GM12878 (cell line): ENCODE measurements around the gene KIAA0825. TPM values are rescaled to one million over a fixed set of nuclear protein-coding genes. Genes with fewer than 3 reads are reported as not detected.

Experiments
- ATAC-seq: fragments of 200-7000 bp; cut with Tn5 transposase; 3 replicates; pipeline ENCODE4 v1.9.1; 2020; ENCODE audit warnings: mild to moderate bottlenecking, moderate library complexity
- BruUV-seq: library from RNA; stranded (reverse); fragments of 400-500 nt; replicated peaks from 2 replicates; lab custom pipeline; 2021; lab: Mats Ljungman, UMichigan
- CTCF ChIA-PET: fragments of 300-600 bp; sonication (Branson Sonifier 250); formaldehyde crosslinking; extraction: SDS; loops from one replicate; lab custom pipeline; 2021; ENCODE audit warnings: inconsistent platforms; lab: Yijun Ruan, JAX
- POLR2A ChIA-PET: fragments of 350-600 bp; formaldehyde crosslinking; extraction: SDS; loops from one replicate; lab custom pipeline; 2021; ENCODE audit warnings: inconsistent platforms; lab: Charles Lee
- RAD21 ChIA-PET: fragments of 300-600 bp; sonication (Branson Sonifier 250); formaldehyde crosslinking; loops from one replicate; lab custom pipeline; 2023; ENCODE audit warnings: antibody characterized with exemption; ENCODE audit not compliant: unreplicated experiment; lab: Charles Lee
- SMC1A ChIA-PET: fragments of 300-600 bp; sonication (Branson Sonifier 250); formaldehyde crosslinking; loops from one replicate; lab custom pipeline; 2023; ENCODE audit not compliant: unreplicated experiment, uncharacterized antibody; lab: Charles Lee
- DNase-seq: peaks from one replicate; pipeline ENCODE4 v3.0.0-alpha.2; 2011; ENCODE audit warnings: low read depth, low spot score
- FAIRE-seq: peaks from 3 replicates; lab custom pipeline; 2011; peaks lifted over from hg19 to GRCh38; lab: Jason Lieb, UNC
- H2AFZ ChIP-seq: 2 replicates; pipeline ENCODE4 v1.6.0; 2011; ENCODE audit warnings: low read depth, low read length, control low read depth; ENCODE audit not compliant: control insufficient read depth
- H3K27ac ChIP-seq: 2 replicates; pipeline ENCODE4 v1.5.1; 2011; ENCODE audit warnings: control low read depth; ENCODE audit not compliant: control insufficient read depth, insufficient read depth
- H3K27me3 ChIP-seq, 2 experiments: replicated peaks in 1 of 2; 2 replicates each; pipeline versions ENCODE4 v1.6.0 to v1.6.1; 2011; ENCODE audit warnings: low read length in 1 of 2; ENCODE audit not compliant: control insufficient read depth in 2 of 2, insufficient read depth in 2 of 2
- H3K36me3 ChIP-seq, 2 experiments: 2 replicates each; pipeline ENCODE4 v1.5.1; 2011; ENCODE audit warnings: low read length in 1 of 2; ENCODE audit not compliant: control insufficient read depth in 2 of 2, insufficient read depth in 2 of 2
- H3K4me1 ChIP-seq: 2 replicates; pipeline ENCODE4 v1.6.1; 2011; ENCODE audit warnings: mild to moderate bottlenecking, low read length, moderate library complexity, mixed read lengths; ENCODE audit not compliant: control insufficient read depth, insufficient read depth
- H3K4me2 ChIP-seq: 2 replicates; pipeline ENCODE4 v1.6.0; 2011; ENCODE audit warnings: control low read depth; ENCODE audit not compliant: control insufficient read depth, insufficient read depth
- H3K4me3 ChIP-seq: fragments of 200-600 bp; sonication (generic); 2 replicates; pipeline ENCODE4 v1.5.1; 2016
- H3K79me2 ChIP-seq: 2 replicates; pipeline ENCODE4 v1.6.0; 2011; ENCODE audit warnings: low read length; ENCODE audit not compliant: control insufficient read depth, insufficient read depth
- H3K9ac ChIP-seq: 2 replicates; pipeline ENCODE4 v1.8.0; 2011; ENCODE audit warnings: low read length, control low read depth, mixed read lengths; ENCODE audit not compliant: control insufficient read depth, insufficient read depth
- H3K9me3 ChIP-seq: replicated peaks from 3 replicates; pipeline ENCODE4 v1.5.1; 2011; ENCODE audit warnings: mild to moderate bottlenecking, low read length; ENCODE audit not compliant: control insufficient read depth, insufficient read depth
- H4K20me1 ChIP-seq: 2 replicates; pipeline ENCODE4 v1.6.0; 2011; ENCODE audit not compliant: control insufficient read depth, insufficient read depth
- E4F1 ChIP-seq: fragments of 450-650 bp; IDR thresholded peaks from 2 replicates; pipeline ENCODE4 v1.6.1; 2018; ENCODE audit warnings: borderline replicate concordance, mild to moderate bottlenecking; ENCODE audit not compliant: partially characterized antibody
- POLR2A ChIP-seq: IDR thresholded peaks from 2 replicates; pipeline ENCODE4 v1.6.1; 2011; ENCODE audit warnings: low read depth, mild to moderate bottlenecking, low read length
- SREBF2 ChIP-seq: IDR thresholded peaks from 2 replicates; pipeline ENCODE4 v1.6.1; 2012; ENCODE audit warnings: mild to moderate bottlenecking, low read length
- WGBS: methylation state at CpG from one replicate; pipeline ENCODE4 v1.1.6; 2016; ENCODE audit warnings: low lambda C conversion rate; ENCODE audit not compliant: insufficient replicate concordance, insufficient coverage; ENCODE audit errors: missing lambda C conversion rate; 5-methylcytosine and 5-hydroxymethylcytosine counted together
- in situ Hi-C: fragments of 300-500 bp; cut with MboI; formaldehyde crosslinking; loops from 9 replicates; pipeline ENCODE4 v1.14.3; 2018; ENCODE audit warnings: mixed read lengths
- intact Hi-C: fragments of 100-400 bp; cut with micrococcal nuclease; formaldehyde crosslinking; loops from one replicate; pipeline ENCODE4 v1.14.2; 2022; ENCODE audit not compliant: unreplicated experiment
- polyA plus RNA-seq, 11 experiments: library from polyadenylated mRNA; depleted of rRNA in 4 of 11; unstranded in 6 of 11; stranded (reverse) in 5 of 11; fragments of >200 nt; fragmentation: Nextera tagmentation in 4 of 11; fragmentation: Illumina TruSeq in 1 of 11; extraction: Ambion mirVana in 4 of 11; extraction: Trizol in 1 of 11; gene quantifications; 1 replicate in 1 of 11; 2 replicates in 10 of 11; pipeline versions ENCODE4 v1.2.1 to v1.2.3, GENCODE V29; 2011 to 2016; ENCODE audit warnings: inconsistent platforms in 2 of 11, missing spikeins in 2 of 11, low read depth in 1 of 11
- total RNA-seq, 4 experiments: library from RNA; depleted of rRNA in 3 of 4; stranded (reverse); fragments of >200 nt in 3 of 4; fragmentation: Illumina TruSeq in 1 of 4; extraction: Trizol in 1 of 4; gene quantifications; 2 replicates each; pipeline versions ENCODE4 v1.2.1 to v1.2.3, GENCODE V29; 2013 to 2021

KIAA0825 gene
- total and polyA plus RNA-seq, 10 of the 15 experiments (the other 5 are each of a cell fraction or from before 2014, with no cell fraction given) = 0.55 to 1.9 (median 1.5) TPM

DNA sequence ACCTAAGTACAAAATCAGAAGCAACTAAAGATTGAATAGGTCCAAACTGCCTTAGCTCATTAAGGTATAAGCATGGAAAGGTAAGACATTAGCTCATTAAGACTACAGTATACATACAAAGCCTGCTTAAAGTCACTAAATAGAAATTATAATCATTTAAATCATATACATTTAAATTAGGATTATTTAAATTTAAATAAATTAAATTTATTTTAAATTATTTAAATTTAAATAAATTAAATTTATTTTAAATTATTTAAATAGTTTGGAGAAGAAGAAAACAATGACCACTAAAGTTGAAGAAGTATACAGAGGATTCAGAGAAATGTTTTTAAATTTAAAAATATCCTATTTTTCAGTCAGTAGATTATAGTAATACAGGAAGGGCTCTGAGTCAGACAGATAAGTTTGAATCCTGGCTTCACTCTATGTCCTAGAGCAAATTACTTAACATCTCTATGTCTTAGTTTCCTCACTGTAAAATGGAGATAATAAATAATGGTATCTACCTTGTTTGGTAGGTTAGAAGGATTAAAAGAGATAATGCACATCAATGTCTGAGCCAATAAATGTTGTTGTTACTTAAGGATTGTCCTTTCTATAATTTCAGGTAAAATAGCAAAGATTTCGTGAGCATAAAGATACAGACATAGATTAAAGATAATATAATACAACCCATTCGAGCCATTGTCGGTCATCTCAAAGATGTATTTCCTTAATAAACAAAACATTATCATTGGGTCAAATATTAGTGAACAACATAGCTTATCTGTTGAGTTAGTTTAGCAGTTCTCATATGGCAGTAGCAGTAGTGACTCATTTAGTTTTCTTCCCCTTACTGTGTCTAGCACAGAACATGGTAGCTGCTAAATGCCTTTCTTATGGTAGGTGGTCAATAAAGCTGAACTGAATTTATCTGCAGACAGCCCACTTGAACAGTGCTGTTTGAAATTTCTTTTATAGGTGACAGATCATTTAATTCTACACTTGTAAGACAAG lies 100.6 kb downstream of the KIAA0825 start:
- 86% methylated on average over 3 of the region's 3 CpGs for WGBS
- no peak overlapping the region for H3K27ac ChIP-seq
- H3K79me2 ChIP-seq = no peaks in the 10 kb centered on the region
- BruUV-seq = no TSS peak
- H3K9ac ChIP-seq = no peak overlapping the region
- no peaks in the 10 kb centered on the region for H3K27me3 ChIP-seq
- intact Hi-C loops = no loop called here
- no peaks in the 10 kb centered on the region for H4K20me1 ChIP-seq
- CTCF ChIA-PET = interaction anchor here (0.7 to 3.7 kb wide), 3 partner anchors 9 to 220 kb away, joined by 3 to 23 read pairs (median 4); no protein-coding TSS in a partner anchor
- H3K4me2 ChIP-seq = no peak overlapping the region
- H2AFZ ChIP-seq = no peak overlapping the region
- no peak for TF ChIP-seq E4F1
- TF ChIP-seq SREBF2 = no peak
- no peak for TF ChIP-seq POLR2A
- TF ChIP-seq, all 136 proteins: peak for 0
- no peak overlapping the region for H3K4me3 ChIP-seq
- H3K36me3 ChIP-seq = no peaks in the 10 kb centered on the region
- no peaks in the 10 kb centered on the region for H3K9me3 ChIP-seq
- ChIA-PET POLR2A (no interaction called here), RAD21 (interaction anchor here (4.3 kb wide), 1 partner anchor 220 kb away, joined by 15 read pairs; no protein-coding TSS in a partner anchor), SMC1A (interaction anchor here (1.0 to 4.2 kb wide), 3 partner anchors 12 to 404 kb away, joined by 3 to 15 read pairs (median 3); no protein-coding TSS in a partner anchor)
- ATAC-seq (peak; percentile 52), FAIRE-seq (no peak), DNase-seq (no peak)
- no peaks in the 10 kb centered on the region for H3K4me1 ChIP-seq
- in situ Hi-C loops = no loop called here
